HT-29 (cell line): ENCODE data around the gene MAPKAPK2. TPM values are rescaled to one million over a fixed set of nuclear protein-coding genes. Genes with fewer than 3 reads are reported as not detected.

ENCODE experiments used
- DNase-seq: peaks from one replicate; pipeline ENCODE4 v3.0.0-alpha.2; 2015; ENCODE audit warnings: low spot score
- total RNA-seq: library from RNA; depleted of rRNA; stranded (reverse); fragments of >200 nt; shearing (Covaris generic); gene quantifications from 2 replicates; pipeline ENCODE4 v1.2.3, GENCODE V29; 2014

The MAPKAPK2 gene
- total RNA-seq, 1 experiment from 2014 or later, result 50.4 TPM

DNA sequence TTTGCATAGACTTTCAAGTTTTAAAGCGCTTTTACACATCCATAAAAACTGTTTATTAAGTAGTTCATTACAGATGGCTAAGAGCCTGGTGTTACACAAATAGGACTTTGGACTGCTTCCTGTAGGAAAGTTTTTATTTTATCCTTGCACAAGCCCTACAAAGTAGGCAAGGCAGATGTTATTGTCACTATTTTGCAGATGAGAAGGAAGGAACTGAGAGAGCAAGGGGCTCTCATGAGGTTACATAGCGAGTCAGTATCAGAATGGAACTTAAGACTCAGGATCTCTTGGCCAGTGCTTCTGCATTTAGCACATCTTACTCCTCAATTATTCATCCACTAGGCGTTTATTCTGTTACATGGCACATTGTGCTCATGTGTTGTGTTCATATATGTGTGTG lies 2.6 kb upstream of the MAPKAPK2 start:
- DNase-seq, result peak; percentile 52

- DNase-seq, result no peak
Observed at GRCh38 chr1:206683313-206683712, 1.4 kb upstream of the MAPKAPK2 start.

GRCh38 chr1:206684003-206684402 lies 702 bp upstream of the MAPKAPK2 start:
- DNase-seq, result no peak

GRCh38 chr1:206685334-206685768 lies 646 bp downstream of the MAPKAPK2 start:
- DNase-seq, result no peak

DNA sequence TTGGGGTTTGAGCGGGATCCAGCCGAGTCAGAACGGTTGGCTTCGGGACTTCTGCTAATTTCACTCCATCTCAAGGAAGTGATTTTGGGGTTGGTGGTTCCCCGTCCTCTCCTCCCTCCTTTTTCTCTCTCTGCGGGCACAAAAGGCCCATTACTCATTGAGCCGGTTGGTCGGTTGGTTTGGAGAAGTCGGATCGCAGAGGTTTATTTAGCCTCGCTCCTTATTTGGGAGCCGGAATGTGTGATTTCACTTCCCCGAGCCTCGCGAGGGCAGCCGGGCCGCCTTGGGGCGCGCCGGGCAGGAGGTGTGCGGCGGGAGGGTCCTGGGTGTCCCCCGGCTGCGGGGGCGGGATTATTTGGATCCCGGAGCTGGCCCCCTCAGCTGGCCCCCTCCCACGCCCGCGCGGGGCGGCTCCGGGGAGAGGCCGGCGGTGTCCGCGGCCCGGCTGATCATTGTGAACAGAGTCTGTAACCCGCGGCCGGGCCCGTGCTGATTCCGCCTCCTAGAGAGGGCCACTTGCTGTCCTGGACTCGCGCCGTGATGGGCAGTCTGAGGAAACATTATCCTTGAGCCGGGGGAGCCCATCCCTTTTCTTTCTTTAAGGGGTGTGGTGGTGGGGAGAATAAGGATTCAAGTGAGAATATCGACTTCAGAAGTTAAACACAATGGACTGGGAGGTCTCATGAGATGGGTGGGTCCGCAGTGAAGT lies 1.2 kb downstream of the MAPKAPK2 start:
- DNase-seq, result peak; percentile 61

GRCh38 chr1:206686478-206687249 lies 2.0 kb downstream of the MAPKAPK2 start:
- DNase-seq, result no peak

DNA sequence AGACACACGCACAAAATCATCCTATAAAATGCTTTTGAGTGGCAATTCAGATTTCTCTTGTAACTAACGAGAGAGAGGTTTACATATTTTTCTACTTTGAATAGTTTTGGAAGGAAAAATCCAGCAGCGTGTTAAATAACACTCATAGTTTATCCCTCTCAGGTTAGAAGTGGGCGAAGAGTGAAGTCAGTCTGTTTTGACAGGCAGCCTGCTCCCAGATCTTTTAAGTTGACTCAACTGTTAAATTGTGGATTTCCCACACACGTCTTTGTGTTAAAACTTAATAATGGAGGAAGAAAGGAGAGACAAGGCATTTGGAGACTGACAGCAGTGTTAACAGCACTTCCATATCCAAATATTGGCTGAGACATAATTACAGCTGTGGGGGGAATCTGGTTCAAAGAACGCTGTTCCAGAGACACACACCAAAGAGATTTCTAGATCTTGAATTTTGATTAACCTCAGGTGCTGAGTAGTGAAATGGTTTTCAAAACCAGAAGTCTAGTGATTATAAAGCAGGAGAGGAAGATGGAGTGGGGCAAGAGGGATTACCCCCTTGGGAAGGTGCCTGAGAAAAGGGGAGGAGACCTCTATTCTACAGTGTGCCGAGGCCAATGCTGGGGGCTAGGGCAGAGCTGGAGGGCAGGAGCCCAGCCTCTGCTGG lies 2.7 kb downstream of the MAPKAPK2 start:
- DNase-seq, result no peak

GRCh38 chr1:206687915-206688442 lies 3.3 kb downstream of the MAPKAPK2 start:
- DNase-seq, result no peak

GRCh38 chr1:206690516-206690915 lies 5.8 kb downstream of the MAPKAPK2 start:
- DNase-seq, result no peak

DNA sequence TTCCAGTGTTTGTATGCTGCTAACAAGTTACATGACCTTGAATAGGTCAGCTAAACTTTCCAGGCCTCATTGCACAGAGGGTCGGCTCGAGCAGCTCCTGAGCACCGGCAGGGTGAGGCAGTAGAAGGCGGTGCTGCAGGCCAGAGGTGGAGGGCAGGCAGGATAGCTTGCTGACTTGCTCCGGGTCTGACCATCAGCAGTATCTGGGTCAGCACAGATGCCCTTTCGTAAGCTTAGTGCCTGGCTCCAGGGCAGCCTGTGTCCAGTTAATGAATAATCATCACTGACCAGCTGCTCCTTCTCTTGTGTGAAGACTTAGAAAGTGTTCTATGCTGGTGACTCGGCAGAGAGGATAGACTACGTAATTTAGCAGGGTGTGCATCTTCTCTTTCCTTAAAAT lies 6.9 kb downstream of the MAPKAPK2 start:
- DNase-seq, result no peak

- DNase-seq, result no peak
Observed at GRCh38 chr1:206693029-206693428, 8.3 kb downstream of the MAPKAPK2 start.

GRCh38 chr1:206693592-206693991 lies 8.9 kb downstream of the MAPKAPK2 start:
- no peak for DNase-seq

- DNase-seq, result no peak
Observed at GRCh38 chr1:206694171-206695124, 9.7 kb downstream of the MAPKAPK2 start.

GRCh38 chr1:206695733-206696132 lies 11.0 kb downstream of the MAPKAPK2 start:
- no peak for DNase-seq

GRCh38 chr1:206696812-206697585 lies 12.3 kb downstream of the MAPKAPK2 start:
- DNase-seq, result no peak

- DNase-seq, result no peak
Observed at GRCh38 chr1:206698011-206698410, 13.3 kb downstream of the MAPKAPK2 start.

DNA sequence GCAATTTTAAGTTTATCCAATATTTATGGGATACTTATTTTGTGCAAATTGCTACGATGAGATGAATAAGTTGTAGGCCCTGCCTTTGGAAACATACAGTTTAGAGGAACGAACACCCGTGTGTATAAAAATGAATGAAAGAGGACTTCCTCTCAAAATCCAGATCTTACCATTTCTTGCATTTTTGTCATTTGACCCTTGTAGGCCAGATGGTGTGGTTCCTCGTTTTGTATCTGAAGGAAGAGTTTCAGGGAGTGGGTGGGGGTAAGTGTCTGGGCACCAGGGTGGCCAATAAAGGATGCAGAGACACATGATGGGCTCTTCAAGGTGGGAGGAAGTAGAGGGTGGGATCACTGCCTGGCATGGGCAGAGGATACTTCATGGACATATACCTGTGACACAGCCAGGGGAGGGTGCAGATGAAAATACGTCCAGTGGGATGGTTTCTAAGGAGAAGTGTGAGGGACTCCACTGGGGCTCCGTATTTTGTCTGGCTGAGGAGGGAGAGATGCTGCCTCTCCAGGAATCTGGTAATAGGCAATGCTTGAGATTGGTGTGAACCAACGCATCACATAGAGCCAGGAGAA lies 14.4 kb downstream of the MAPKAPK2 start:
- no peak for DNase-seq

GRCh38 chr1:206699626-206700025 lies 14.9 kb downstream of the MAPKAPK2 start:
- no peak for DNase-seq

DNA sequence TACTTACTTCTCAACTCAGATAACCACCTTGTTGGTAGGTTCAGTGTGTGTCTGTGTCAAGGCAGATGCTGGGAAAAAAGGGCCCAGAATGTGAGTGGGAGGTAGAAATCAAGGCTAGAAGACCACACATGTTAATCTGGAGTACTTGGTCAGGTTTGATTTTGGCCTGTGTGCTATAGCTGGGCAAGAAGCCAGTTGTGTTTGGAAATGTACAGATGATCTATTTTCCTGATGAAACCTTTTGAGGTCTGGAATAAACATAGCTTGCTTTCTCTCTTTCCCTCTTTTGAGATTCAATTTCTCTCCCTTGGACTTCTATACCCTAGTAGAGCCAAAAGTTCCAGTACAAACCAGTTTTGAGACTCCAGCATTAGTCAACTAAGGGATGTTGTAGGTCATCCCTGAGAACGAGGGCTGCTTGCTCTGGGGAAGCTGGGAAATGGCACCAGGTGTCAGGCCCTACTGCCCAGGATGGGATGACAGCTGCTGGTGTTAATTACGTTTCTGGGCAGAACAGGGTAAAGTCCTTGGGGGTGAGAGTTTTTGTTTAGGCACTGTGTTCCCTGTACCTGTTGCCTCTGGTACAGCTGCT lies 15.8 kb downstream of the MAPKAPK2 start:
- DNase-seq, result no peak
